ENCODE data around the gene PHF2. TPM values are rescaled to one million over a fixed set of nuclear protein-coding genes. Genes with fewer than 3 reads are reported as not detected.
A peak's percentile ranks its signal among the peaks of the same experiment; 100 is the strongest.

Gene PHF2
- total RNA-seq, 2 experiments from 2014 or later: 16.0 to 16.5 TPM

GRCh38 chr9:93587651-93588347 lies 11.4 kb downstream of the PHF2 start:
- Mint-ChIP-seq H3K27me3 (no peaks in the 10 kb centered on the region), H3K4me1 (peaks cover 53% of the 10 kb centered on the region), H3K36me3 (ENCODE audit: low read depth) (peaks cover 18% of the 10 kb centered on the region), H3K9me3 (ENCODE audit: low read depth) (peaks cover 3% of the 10 kb centered on the region), H3K4me3 (no peak overlapping the region), H3K27ac (no peak overlapping the region)
- ChIA-PET CTCF (interaction anchor here (0.8 kb wide), 1 partner anchor 21 kb away, joined by 3 read pairs; no protein-coding TSS in a partner anchor), POLR2A (no interaction called here)
- DNase-seq (no peak), ATAC-seq (no peak)
- intact Hi-C loops (cut with DNase I, micrococcal nuclease): no loop called here

DNA sequence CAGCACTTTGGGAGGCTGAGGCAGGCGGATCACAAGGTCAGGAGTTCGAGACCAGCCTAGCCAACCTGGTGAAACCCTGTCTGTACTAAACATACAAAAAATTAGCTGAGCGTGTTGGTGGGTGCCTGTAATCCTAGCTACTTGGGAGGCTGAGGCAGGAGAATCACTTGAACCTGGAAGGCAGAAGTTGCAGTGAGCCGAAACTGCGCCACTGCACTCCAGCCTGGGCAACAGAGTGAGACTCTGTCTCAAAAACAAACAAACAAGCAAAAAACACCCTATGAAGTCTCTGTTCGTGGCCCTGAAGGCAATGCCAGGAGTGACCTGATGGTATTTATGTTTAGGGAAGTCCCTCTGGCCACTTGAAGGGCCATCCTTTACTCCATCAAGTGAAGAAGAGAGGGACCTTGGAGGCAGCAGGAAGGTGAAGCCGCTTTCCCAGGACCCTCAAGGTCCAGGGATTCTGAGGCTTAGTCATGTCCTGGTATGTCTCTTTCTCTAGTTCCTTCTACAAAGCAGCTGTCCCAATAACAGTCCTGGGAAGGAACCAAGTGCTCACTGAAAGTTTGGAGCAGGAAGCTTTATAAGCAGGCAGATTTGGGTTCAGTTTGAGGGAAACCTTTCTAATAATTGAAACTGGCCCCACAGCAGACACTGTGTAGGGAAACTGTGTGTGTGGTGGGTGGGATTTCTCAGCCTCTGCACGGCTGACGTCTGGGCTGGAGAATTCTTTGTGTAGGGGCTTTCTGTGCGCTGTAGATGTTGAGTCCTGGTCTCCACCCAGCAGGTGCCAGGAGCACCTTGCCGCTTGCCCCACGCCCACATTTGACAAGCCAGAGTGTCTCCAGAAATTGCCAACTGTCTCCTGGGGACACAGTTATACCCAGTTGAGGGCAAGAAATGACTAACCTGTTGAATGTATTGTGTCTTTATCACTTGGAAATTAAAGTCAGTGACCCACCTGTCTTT lies 12.5 kb downstream of the PHF2 start:
- Mint-ChIP-seq H3K27me3 (no peaks in the 10 kb centered on the region), H3K9me3 (ENCODE audit: low read depth) (peaks cover 3% of the 10 kb centered on the region), H3K27ac (no peak overlapping the region), H3K4me1 (peaks cover 55% of the 10 kb centered on the region), H3K4me3 (no peak overlapping the region), H3K36me3 (ENCODE audit: low read depth) (peaks cover 13% of the 10 kb centered on the region)
- ATAC-seq (no peak), DNase-seq (no peak)
- ChIA-PET POLR2A (no interaction called here), CTCF (interaction anchor here (0.9 kb wide), 1 partner anchor 19 kb away, joined by 4 read pairs; no protein-coding TSS in a partner anchor)
- intact Hi-C loops (cut with DNase I, micrococcal nuclease): no loop called here

- Mint-ChIP-seq H3K27me3 (no peaks in the 10 kb centered on the region), H3K9me3 (ENCODE audit: low read depth) (no peaks in the 10 kb centered on the region), H3K27ac (peak overlapping the region; percentile 56), H3K4me3 (no peak overlapping the region), H3K4me1 (peaks cover 51% of the 10 kb centered on the region), H3K36me3 (ENCODE audit: low read depth) (peaks cover 7% of the 10 kb centered on the region)
- ChIA-PET POLR2A (no interaction called here), CTCF (no interaction called here)
- intact Hi-C loops (cut with DNase I, micrococcal nuclease): no loop called here
- DNase-seq (no peak), ATAC-seq (no peak)
Observed at GRCh38 chr9:93589688-93590087, 13.3 kb downstream of the PHF2 start.

DNA sequence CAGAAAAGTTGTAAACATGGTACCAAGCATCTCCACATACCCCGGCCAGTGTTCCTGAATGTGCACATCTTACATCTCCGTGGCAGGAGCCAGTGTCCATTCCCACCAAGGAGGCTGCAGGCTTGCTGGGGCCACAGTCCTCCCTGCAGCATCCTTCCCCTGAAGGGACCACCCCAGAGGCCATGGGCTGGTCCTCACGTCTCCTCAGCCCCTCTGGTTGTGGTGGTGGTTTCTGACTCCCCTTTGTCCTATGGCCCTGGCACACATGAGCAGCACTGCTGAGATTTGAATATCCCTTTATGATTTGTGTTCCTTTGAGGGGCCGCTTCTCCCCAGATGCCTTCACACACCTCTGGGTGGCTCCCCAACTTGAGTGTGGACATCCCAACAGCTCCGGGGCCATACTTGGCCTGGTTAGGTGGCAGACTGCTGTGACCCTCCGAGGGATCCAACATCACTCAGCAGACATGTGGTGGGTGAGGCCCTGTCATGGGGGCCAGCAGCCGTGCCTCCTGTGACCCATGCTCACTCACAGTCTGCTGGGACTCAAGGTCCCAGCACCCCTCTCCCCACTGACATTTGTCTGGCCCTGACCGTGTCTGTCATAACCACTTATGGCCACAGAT lies 14.3 kb downstream of the PHF2 start:
- ChIA-PET CTCF (interaction anchor here (1.8 kb wide), 1 partner anchor 25 kb away, joined by 4 read pairs; no protein-coding TSS in a partner anchor), POLR2A (no interaction called here)
- Mint-ChIP-seq H3K4me3 (no peak overlapping the region), H3K4me1 (peaks cover 52% of the 10 kb centered on the region), H3K36me3 (ENCODE audit: low read depth) (peaks cover under 1% of the 10 kb centered on the region), H3K9me3 (ENCODE audit: low read depth) (no peaks in the 10 kb centered on the region), H3K27me3 (no peaks in the 10 kb centered on the region), H3K27ac (no peak overlapping the region)
- no peak for ATAC-seq
- no peak for DNase-seq
- intact Hi-C loops (cut with DNase I, micrococcal nuclease): no loop called here

DNA sequence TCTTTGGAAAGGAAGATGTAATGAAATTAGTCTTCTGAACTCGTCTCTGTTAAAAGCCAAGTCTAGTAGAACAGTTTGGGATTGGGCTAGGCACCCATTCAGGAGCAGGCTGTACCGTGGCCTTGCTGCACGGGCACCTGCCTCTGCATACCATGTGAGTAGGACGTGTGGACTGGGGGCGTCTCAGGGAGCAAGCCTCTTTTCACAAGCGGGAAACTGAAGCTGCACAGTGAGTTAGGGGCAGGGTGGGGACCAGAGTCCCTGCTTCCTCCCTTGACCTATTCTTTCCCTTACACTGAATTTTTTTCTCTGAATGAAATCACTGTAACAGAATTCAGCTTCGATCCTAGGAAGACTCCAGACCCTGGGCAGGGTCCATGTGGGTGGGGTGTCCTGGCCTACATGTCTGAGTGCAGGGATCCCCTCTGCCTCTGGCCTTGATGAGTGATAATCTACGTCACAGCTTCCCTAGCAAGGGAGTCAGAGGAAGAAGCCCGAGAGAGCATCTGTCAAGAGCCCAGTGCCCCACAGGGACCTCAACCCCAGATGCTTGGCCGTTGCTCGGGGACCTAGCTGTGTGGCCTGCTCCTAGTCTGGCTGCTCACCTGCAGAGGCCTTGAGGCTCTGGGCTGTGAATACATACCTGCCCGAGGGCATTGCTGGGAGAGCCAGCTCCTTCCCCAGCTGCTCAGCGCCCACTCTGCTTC lies 15.1 kb downstream of the PHF2 start:
- no peak for DNase-seq
- no peak overlapping the region for H3K4me3 Mint-ChIP-seq
- H3K27ac Mint-ChIP-seq: no peak overlapping the region
- ChIA-PET CTCF (interaction anchor here (1.8 kb wide), 1 partner anchor 25 kb away, joined by 4 read pairs; no protein-coding TSS in a partner anchor), POLR2A (no interaction called here)
- no peaks in the 10 kb centered on the region for H3K9me3 Mint-ChIP-seq (ENCODE audit: low read depth)
- H3K4me1 Mint-ChIP-seq: peaks cover 58% of the 10 kb centered on the region
- intact Hi-C loops (cut with DNase I, micrococcal nuclease): no loop called here
- no peak for ATAC-seq
- no peaks in the 10 kb centered on the region for H3K36me3 Mint-ChIP-seq (ENCODE audit: low read depth)
- no peaks in the 10 kb centered on the region for H3K27me3 Mint-ChIP-seq

DNA sequence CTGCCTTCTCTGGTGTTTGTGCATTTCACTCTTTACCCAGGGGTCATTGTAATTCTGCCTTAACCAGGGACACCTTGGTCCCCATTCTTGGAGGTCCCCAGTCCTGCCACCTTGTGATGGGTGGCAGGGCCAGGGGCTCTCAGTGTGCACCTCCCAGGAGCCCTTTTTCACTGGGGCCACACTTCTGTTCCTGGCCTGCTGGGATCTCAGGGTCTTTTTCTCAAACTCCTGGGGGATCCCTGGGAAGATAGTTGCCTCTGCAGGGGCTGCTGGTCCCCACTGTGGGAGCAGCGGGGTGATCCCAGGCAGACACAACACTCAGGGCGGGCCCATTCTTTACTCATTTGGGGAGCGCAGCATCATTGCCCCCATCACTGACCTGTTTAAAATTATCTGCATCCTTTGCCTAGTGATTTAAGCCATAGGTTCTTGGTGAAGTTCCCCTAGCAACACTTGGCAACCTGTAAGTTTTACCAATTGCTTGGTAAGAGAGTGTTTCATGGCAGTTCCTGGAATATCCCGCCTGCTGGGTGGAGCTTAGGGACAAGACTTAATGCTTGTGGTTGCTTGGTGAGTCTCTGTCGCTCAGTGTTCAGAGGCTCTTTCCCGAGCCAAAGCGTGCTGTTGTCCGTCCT lies 15.7 kb downstream of the PHF2 start:
- no peaks in the 10 kb centered on the region for H3K36me3 Mint-ChIP-seq (ENCODE audit: low read depth)
- DNase-seq (no peak), ATAC-seq (no peak)
- H3K27ac Mint-ChIP-seq: no peak overlapping the region
- H3K4me1 Mint-ChIP-seq: peaks cover 53% of the 10 kb centered on the region
- no peak overlapping the region for H3K4me3 Mint-ChIP-seq
- intact Hi-C loops (cut with DNase I, micrococcal nuclease): no loop called here
- H3K27me3 Mint-ChIP-seq: no peaks in the 10 kb centered on the region
- CTCF ChIA-PET: interaction anchor here (0.6 to 1.8 kb wide), 2 partner anchors 18 to 26 kb away, joined by 3 to 4 read pairs; no protein-coding TSS in a partner anchor
- POLR2A ChIA-PET: no interaction called here
- no peaks in the 10 kb centered on the region for H3K9me3 Mint-ChIP-seq (ENCODE audit: low read depth)

DNA sequence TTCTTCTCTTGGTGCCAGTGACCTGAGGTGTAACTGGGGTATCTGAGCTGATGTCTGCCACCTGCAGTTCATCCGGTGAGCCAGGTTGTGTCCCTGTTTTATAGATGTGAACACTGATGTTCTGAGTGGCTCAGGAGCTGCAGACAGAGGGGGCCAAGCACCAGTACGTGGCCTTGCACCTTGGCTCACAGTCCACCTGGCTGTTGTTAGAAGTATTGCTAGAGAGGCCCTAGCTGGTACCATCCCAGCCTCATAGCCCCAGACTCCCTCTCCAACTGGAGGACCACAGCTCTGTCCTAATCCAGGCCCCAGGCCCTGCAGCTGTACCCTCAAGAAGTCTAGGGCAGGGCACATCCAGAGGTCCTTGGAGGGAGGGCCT lies 16.2 kb downstream of the PHF2 start:
- Mint-ChIP-seq H3K36me3 (ENCODE audit: low read depth) (no peaks in the 10 kb centered on the region), H3K4me3 (no peak overlapping the region), H3K27me3 (no peaks in the 10 kb centered on the region), H3K9me3 (ENCODE audit: low read depth) (no peaks in the 10 kb centered on the region), H3K4me1 (peaks cover 54% of the 10 kb centered on the region), H3K27ac (no peak overlapping the region)
- intact Hi-C loops (cut with DNase I, micrococcal nuclease): no loop called here
- ChIA-PET CTCF (interaction anchor here (0.6 to 1.8 kb wide), 2 partner anchors 17 to 26 kb away, joined by 3 to 4 read pairs; no protein-coding TSS in a partner anchor), POLR2A (no interaction called here)
- no peak for DNase-seq
- peak; percentile 69 for ATAC-seq

DNA sequence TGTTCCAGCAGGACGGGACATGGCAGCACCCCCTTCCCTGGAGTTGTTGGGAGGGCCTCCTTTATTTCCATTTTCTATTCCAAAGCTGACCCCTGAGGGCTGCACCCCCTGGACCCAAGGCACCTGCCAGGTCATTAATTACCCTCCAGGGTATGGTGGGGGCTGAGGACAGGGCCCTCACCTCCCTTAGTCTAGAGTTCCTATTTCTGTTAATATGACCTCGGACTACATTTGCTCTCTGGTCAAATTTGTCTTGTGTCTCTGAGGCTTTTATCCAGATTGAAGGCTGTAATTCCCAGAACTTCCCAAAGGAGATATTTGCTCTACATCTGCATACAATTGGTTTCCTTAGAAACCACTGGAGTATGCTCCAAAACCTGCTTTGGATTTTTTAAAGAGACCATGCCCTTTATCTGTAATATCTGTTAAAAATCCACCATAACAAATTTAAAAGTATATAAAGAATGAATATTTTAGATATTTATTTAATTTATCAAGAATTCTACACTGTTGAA lies 16.8 kb downstream of the PHF2 start:
- no peaks in the 10 kb centered on the region for H3K36me3 Mint-ChIP-seq (ENCODE audit: low read depth)
- DNase-seq (no peak), ATAC-seq (no peak)
- H3K27me3 Mint-ChIP-seq: no peaks in the 10 kb centered on the region
- no peaks in the 10 kb centered on the region for H3K9me3 Mint-ChIP-seq (ENCODE audit: low read depth)
- H3K4me1 Mint-ChIP-seq: peaks cover 54% of the 10 kb centered on the region
- ChIA-PET CTCF (interaction anchor here (0.6 to 0.7 kb wide), 3 partner anchors 17 to 567 kb away, joined by 3 read pairs; no protein-coding TSS in a partner anchor), POLR2A (no interaction called here)
- no peak overlapping the region for H3K27ac Mint-ChIP-seq
- H3K4me3 Mint-ChIP-seq: no peak overlapping the region
- intact Hi-C loops (cut with DNase I, micrococcal nuclease): no loop called here

DNA sequence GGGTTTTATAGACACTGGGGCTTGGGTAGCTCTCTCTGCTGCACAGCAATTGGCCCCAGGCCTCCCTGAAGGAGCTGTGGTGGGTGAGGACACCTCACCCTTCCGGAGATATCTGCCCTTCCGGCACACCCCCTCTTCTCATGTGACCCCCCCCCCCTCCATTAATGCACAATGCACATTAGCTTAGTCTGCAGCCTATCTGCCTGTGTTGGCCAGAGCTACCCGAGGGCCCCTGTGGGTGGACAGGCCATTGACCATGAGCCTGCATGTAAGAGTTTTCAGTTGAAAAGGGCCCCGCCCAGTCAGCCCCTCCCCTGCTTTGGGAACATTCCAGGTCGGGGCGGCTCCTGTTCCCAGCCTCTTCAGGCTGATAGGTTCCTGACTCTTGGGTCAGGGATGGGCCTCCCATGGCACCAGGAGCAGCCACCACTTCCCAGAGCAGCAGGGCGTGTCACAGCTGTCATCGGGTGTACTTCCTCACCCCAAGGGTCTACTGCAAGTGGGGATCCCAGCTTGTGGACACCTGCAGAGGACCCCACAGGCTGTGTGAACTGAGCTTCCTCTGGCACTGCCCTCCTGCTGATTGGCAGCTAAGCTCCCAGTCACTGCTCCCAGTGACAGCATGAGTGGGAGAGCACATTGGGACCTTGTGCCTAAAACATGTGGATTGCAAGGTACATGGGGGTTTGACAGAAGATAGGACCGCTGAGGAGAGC lies 17.8 kb downstream of the PHF2 start:
- POLR2A ChIA-PET: interaction anchor here (0.6 kb wide), 1 partner anchor 103 kb away, joined by 4 read pairs; no protein-coding TSS in a partner anchor
- DNase-seq: no peak
- ATAC-seq: no peak
- no peaks in the 10 kb centered on the region for H3K27me3 Mint-ChIP-seq
- intact Hi-C loops (cut with DNase I, micrococcal nuclease): no loop called here
- H3K9me3 Mint-ChIP-seq (ENCODE audit: low read depth): no peaks in the 10 kb centered on the region
- CTCF ChIA-PET: interaction anchor here (1.1 kb wide), 1 partner anchor 10 kb away, joined by 3 read pairs; no protein-coding TSS in a partner anchor
- H3K4me1 Mint-ChIP-seq: peaks cover 56% of the 10 kb centered on the region
- no peak overlapping the region for H3K4me3 Mint-ChIP-seq
- no peak overlapping the region for H3K27ac Mint-ChIP-seq
- H3K36me3 Mint-ChIP-seq (ENCODE audit: low read depth): no peaks in the 10 kb centered on the region

DNA sequence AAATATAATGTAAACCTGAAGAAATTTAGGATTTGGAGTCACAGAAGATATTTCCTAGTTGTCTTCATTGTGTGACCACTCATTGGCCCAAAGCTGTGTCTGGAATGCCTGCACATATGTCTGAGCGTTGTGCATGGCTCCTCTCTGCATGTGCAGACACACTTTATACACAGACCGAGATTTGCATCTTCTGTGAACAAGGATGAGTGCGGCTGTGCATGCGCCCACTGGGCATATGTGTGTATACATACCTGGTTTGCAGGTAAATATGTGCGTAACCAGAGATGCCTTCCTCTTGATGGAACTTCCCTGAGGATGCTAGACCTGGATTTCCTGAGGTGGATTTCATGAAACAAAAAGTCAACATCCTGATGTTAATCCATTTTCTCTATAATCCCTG lies 19.1 kb downstream of the PHF2 start:
- no peak for ATAC-seq
- H3K36me3 Mint-ChIP-seq (ENCODE audit: low read depth): no peaks in the 10 kb centered on the region
- ChIA-PET CTCF (no interaction called here), POLR2A (no interaction called here)
- H3K27me3 Mint-ChIP-seq: no peaks in the 10 kb centered on the region
- H3K4me1 Mint-ChIP-seq: peaks cover 57% of the 10 kb centered on the region
- intact Hi-C loops (cut with DNase I, micrococcal nuclease): no loop called here
- no peaks in the 10 kb centered on the region for H3K9me3 Mint-ChIP-seq (ENCODE audit: low read depth)
- no peak overlapping the region for H3K27ac Mint-ChIP-seq
- DNase-seq: no peak
- no peak overlapping the region for H3K4me3 Mint-ChIP-seq
